GM19455 (cell line): Measurements from ENCODE around the gene RECK.
"Not testable (repeated sequence)": the region's sequence is repeated elsewhere in the genome, so short reads cannot be mapped to it uniquely, and the experiment has no call there.

Experiments
- ATAC-seq: cut with Tn5 transposase; IDR thresholded peaks from one replicate; pipeline ENCODE4 v1.9.1; 2021; ENCODE audit not compliant: unreplicated experiment

The RECK gene

GRCh38 chr9:36036780-36037548 is at the start of gene RECK:
RECK (plus strand) TSS chr9:36036913; CDS start chr9:36036999, 86 bp downstream.
- ATAC-seq: peak; percentile 85

DNA sequence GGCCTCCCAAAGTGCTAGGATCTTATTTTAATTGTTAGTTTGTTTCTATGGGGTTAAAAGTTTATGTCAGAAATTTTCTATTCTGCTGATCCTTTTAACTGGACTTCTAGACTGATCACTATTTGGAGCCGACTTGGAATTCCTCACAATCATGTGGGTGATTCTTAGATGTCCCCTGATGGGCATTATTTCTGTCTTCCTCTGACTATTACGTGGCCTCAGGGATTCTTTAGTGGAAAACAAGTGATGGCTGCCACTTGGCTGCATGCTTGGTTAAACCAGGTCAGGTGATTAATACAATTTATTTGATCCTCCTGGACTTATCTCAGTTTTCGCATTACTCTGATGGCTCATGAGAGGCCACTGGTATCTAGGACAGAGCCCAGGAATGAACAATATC is 46.6 kb upstream of the RECK start:
- no peak for ATAC-seq

- not testable (repeated sequence) for ATAC-seq
Observed at GRCh38 chr9:35993136-35993535, 43.6 kb upstream of the RECK start.

GRCh38 chr9:35993976-35994720 is 42.6 kb upstream of the RECK start:
- no peak for ATAC-seq

DNA sequence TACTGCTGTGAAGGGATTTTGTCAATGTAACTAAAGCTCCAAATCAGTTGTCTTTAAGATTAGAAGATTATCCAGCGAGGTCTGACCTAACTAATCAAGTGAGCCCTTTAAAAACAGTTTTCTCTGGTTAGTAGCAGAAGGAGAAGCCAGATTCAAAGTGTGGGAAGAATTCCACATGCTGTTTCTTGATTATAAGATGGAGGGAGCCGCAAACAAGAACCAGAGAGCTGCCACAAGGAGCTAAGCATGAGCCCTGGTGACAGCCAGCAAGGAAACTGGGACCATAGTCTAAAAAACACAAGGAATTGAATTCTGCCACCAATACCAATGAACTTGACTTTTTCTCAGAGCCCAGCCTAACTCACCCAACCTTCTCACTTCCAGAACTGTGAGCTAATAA is 41.8 kb upstream of the RECK start:
- no peak for ATAC-seq

DNA sequence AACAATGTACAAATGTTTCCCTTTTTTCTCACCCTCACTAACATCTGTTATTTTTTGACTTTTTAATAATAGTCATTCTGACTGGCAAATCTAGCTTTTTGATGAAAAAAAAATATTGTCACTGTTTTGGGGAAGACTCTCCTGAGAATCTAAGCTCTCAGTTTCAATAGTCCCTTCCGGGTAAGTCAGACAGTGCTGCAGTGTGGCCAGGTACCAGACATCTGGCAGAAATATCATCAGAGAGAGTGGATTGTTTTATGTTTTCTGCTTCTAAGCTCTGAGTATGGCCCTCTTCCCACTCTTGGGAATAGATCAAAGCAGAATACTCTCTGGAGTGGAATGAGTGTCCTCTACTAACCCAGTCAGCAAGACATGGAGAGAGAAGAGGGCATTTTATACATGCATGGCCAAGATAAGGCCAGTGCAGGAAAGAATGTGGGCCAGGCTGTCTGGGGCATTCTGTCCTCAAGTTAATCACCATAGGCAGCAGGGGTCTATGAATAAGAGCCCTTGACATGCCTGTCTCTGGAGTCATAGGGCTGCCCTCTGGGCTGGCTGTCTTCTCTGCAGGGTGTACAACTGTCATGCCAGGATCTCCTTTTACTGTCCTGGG is 40.2 kb upstream of the RECK start:
- ATAC-seq: no peak

DNA sequence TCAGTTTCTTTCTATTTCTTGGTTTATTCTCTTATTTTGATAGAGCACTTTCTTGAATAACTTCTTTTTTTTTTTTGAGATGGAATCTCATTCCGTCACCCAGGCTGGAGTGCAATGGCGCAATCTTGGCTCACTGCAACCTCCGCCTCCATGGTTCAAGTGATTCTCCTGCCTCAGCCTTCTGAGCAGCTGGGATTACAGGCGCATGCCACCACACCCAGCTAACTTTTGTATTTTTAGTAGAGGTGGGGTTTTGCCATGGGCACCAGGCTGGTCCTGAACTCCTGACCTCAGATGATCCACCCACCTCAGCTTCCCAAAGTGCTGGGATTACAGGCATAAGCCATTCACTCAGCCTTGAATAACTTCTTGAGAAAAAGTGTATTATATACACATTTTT is 39.7 kb upstream of the RECK start:
- not testable (repeated sequence) for ATAC-seq

DNA sequence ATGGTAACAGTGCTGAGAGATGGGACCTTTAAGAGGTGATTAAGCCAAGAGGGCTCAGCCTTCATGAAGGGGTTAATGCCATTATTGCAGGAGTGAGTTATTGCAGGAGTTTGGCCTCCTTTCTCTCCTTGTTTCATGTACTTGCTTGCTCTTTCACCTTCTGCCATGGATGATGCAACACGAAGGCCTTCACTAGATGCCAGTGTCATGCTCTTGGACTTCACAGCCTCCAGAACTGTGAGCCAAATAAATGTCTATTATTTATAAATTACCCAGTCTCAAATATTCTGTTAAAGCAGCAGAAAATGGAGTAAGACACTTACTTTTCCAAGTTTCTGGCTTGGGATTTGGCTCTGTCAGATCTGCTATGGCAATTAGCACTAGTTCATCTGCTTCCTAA is 38.4 kb upstream of the RECK start:
- ATAC-seq: no peak

GRCh38 chr9:36005891-36006290 is 30.8 kb upstream of the RECK start:
- no peak for ATAC-seq

GRCh38 chr9:36006549-36007315 is 30.0 kb upstream of the RECK start:
- no peak for ATAC-seq

- ATAC-seq: no peak
Observed at GRCh38 chr9:36007316-36007708, 29.4 kb upstream of the RECK start.

DNA sequence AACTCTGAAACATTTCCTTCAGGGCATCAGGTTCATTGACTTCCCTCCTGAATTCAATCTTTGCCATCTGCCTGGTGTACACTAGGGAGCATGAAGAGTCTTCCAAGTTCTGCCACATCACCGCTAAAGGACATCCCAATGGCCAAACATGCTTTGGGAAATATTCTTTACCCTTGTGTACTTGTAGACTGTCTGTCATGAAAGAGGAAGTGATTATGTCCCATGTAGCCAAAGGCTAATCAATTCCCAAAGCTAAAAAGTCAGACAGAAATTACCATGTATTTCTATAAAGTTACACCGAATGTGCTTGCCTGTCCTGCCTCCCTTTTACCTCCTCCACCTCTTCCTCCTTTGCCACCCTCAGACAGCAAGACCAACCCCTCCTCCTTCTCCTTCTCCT is 28.9 kb upstream of the RECK start:
- no peak for ATAC-seq

DNA sequence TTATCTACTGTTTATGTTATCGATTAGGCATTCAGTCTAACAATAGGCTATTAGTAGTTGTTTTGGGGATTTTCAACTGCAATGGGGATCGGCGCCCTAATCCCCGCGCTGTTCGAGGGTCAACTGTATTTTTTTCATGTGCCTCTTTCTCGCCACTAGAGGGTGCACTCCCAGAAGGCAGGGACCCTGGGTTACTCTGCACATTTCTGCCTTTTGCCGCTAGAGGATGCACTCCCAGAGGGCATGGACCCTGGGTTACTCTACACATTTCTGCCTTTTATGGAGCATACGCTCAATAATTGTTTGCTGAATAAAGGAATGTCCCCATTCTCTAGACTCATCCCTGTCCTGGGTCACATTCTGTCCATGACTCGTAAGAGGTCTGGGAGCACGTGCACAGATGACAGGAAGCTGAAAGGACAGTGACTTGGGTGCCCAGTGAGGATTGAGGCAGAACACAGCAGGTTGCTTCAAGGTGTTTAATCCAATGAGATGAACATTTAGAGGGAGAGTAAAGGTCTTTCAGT is 27.9 kb upstream of the RECK start:
- no peak for ATAC-seq

- ATAC-seq: no peak
Observed at GRCh38 chr9:36011379-36011778, 25.3 kb upstream of the RECK start.

- no peak for ATAC-seq
Observed at GRCh38 chr9:36017278-36017677, 19.4 kb upstream of the RECK start.

DNA sequence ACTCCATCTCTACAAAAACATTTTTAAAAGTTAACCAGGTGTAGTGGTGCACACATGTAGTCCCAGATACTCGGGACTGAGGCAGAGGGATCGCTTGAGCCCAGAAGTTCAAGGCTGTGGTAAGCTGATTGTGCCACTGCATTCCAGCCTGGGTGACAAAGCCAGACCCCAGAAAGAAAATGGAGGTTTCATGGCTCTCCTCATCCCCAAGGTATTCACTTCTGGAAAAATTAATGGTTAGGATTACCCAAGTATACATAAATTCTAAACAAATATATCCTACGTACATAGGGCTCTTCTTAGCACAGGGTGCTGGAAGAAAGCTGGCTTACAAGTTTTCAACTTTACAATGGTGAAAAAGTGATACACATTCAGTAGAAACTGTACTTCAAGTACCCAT is 18.6 kb upstream of the RECK start:
- ATAC-seq: no peak

GRCh38 chr9:36018891-36019720 is 17.6 kb upstream of the RECK start:
- ATAC-seq: no peak

DNA sequence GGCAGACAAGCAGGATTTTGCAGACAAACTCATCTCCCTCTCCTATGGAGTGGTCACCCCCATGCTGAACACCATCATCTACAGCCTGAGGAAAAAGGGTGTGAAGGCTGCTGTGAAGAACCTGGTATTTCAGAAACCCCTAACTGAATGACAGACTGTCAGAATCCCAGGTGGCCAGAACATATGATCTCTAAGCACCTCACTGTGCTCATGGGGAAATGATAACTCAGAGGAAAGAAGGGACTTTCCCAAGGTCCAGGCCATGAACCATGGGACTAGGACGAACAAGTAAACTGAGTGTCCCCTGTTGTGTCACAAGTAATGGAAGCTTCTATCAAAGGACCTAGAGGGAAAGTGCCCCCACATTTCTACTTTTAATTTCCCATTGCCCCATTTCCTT is 14.7 kb upstream of the RECK start:
- ATAC-seq: no peak

DNA sequence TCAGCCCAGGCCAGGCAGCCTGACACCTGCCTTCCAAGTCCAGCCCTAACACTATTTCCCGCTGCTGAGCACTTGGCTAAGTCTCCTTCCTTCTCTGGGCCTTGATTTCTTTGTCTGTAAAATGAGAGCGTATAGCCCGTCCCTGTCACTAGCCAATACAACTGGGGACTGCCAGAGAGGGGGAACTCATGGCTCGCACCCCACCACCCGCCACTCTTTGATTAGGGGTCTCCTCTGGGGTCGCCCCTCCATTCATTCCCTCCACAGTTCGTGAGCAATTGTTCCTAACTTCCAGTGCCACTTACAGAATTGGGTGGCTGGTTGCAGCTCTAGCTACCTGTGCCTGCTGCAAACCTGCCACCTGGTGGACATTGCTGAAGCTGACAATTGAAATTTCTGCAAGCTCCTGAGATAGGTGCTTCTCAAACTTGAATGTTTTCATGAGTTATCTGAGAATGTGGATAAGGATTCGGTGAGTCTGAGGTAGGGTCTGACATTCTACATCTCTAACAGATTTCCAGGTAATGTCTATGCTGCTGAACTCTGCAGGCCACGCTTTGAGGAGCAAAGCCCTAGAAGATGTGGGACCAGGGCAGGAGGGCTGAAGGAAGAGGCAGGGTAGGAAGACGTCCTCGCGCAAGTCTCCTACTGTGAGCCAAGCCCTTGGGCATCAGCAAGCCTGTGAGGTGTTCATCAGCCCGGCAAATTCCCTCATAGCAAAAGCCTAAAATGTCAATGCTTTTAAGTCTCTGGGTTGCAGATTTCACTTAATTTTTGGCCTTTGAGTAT is 13.3 kb upstream of the RECK start:
- no peak for ATAC-seq
